NCI-H1092 (cell line): Measurements from ENCODE around the gene GOLGA6L22.
"Not testable (repeated sequence)": the region's sequence is repeated elsewhere in the genome, so short reads cannot be mapped to it uniquely, and the experiment has no call there.

Experiments
- DNase-seq: peaks from one replicate; lab custom pipeline; 2025; lab: John Stamatoyannopoulos, UW

Gene GOLGA6L22

GRCh38 chr15:22458603-22459002 lies at the start of gene GOLGA6L22:
TSS of gene GOLGA6L22 (plus strand) at chr15:22458903. CDS start at chr15:22458994, 91 bp downstream.
- DNase-seq, result not testable (repeated sequence)

DNA sequence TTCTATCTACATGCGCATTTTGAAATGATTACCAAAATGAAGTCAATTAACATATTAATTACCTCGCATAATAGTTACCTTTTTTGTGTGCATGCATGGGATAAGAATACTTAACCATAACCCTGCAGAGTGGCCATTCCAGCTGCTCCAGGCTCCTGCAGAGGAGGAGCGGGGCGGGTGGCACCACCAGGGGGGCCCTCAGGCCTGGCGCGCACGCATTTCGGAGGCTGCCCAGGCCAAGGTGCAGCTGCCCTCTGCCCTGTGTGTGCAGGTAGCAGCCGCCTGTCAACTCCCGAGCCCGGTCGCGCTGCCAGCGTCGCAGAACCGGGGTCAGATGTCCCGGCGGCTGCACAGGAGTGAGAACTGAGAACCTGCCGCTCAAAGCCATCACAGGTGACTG lies 41.4 kb upstream of the GOLGA6L22 start:
- DNase-seq, result not testable (repeated sequence)

DNA sequence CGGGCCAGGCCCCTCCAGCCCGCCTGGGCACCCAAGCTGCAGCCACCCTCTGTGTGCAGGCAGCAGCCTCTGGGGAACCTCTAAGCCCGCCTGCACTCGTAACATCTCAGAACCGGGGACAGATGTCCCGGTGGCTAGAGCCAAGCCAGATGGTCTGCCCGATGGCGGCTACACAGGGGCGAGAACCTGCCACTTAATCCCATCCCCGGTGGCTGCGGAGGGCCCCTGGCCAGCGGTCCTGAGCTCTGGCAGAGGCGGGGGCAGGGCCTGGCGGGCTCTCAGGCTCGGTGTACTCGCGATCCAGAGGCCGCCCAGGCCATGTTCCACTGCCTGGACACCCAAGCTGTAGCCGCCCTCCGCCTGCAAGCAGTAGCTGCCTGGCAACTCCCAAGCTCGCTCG lies 40.9 kb upstream of the GOLGA6L22 start:
- not testable (repeated sequence) for DNase-seq

DNA sequence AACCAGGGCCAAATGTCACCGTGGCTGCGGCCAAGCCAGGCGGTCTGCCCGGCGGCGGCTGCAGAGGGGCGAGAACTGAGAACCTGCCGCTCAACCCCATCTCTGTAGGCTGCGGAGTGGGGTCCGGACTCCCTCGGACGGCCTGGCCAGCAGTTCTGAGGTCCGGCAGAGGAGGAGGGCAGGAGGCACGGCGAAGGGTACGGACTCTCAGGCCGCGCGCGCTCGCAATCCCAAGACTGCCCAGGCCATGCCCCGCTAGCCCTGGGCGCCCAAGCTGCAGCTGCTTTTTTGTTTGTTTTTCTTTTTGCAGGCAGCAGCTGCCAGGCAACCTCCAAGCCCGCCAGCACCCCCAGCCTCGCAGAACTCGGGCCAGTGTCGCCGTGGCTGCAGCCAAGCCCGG lies 40.5 kb upstream of the GOLGA6L22 start:
- not testable (repeated sequence) for DNase-seq

GRCh38 chr15:22418666-22419065 lies 40.0 kb upstream of the GOLGA6L22 start:
- DNase-seq, result not testable (repeated sequence)

- DNase-seq, result not testable (repeated sequence)
Measured at GRCh38 chr15:22420340-22420739, 38.4 kb upstream of the GOLGA6L22 start.

DNA sequence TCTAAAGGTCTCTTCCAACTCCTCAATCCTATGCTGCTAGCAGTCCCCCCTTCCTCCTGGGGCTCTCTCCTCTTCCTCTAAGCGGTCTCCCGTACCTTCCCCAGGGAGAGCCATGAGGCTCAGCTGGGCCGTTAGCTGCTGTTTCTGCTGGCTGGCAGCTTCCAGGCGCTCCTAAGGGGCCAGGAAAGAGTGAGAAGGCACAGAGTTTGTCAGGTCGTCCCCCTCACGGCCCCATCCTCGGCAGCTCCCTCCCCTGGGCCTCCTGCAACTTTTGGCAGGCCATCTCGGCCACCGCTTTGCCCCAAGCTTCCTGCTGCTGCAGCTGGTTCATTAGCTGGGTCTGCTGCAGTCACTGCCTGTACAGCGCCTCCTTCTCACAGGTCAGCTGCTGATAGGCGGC lies 29.3 kb upstream of the GOLGA6L22 start:
- not testable (repeated sequence) for DNase-seq

GRCh38 chr15:22431687-22432086 lies 27.0 kb upstream of the GOLGA6L22 start:
- not testable (repeated sequence) for DNase-seq

DNA sequence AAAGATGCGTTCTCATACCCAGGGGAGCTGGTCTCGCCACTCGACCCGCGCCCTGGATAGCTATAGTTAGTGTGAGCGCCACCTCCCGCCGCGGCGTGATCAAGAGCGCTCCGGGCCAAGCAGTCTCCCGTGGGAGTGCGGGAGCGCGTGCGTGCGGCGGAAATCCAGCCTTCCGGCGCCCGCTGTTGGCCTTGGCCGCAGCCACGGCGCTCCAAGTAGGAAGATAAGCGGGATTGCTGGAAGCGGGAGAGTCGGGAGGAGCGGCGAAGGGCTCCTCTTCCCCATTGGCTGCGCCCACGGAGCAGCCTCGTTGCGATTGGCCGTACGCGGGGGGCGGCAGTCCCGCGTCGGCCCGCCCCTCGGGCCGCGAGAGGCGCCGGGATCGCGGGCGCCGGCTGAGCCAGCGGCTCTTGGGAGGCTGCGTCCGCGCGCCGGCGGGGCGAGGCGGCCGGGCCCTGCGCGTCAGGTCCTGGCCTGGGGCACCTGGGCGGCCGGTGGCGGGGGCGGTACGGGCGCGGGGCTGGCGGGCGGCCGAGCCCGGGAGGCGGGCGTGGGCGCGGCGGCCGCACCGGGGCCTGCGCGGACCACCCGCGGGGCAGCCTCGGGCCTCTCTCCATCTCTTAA lies 35.9 kb downstream of the GOLGA6L22 start:
- DNase-seq, result not testable (repeated sequence)

- not testable (repeated sequence) for DNase-seq
Measured at GRCh38 chr15:22497200-22497599, 38.5 kb downstream of the GOLGA6L22 start.

DNA sequence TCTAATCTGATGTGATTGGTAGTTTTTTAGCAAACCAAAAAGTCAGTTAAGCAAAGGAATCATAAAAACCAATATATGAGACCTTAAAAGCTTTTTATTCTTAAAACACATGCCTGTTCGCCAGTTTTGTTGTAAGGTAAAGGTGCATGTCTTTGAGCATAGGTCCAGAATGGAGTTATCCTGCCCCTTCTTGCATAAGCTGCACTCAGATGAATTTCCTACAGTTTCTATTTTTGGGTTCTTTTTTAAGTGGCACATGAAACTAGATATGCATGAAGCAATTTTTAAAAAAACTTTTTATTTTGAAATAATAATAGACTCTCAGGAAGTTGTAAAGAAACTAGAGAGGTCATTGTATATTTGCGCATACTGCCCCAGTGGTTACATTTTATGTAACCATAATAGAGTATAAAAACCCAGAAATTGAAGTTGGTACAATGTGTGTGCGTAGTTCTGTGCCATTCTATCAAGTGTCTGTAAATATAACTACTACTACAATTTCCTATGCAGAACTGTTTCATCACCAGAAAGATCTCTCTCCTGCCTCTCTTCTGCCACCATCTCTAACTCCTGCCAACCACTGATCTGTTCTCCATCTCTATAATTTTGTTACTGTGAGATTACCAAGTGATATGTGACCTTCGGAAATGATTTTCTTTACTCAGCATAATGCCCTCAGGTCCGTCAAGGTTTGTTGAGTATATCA lies 39.7 kb downstream of the GOLGA6L22 start:
- DNase-seq, result not testable (repeated sequence)

DNA sequence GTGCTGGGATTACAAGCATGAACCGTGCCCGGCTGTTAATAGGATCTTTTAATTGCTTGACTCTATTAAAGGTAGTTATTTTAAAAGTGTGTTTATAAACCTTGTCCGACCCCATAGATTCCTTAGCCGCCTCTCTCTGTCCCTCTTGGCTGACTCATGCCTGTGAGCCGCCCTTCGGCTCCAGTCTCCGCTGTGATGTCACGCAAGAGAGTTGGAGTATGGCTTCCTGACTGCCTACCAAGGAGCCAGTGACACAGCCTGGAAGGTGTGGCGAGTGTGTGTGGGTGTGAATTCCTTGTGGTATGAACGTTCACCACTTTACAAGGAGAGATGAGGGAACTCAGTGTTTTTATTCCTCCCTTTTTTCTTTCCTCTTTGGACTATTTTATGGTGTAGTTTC lies 43.6 kb downstream of the GOLGA6L22 start:
- not testable (repeated sequence) for DNase-seq

GRCh38 chr15:22506959-22507358 lies 48.3 kb downstream of the GOLGA6L22 start:
- DNase-seq, result not testable (repeated sequence)

DNA sequence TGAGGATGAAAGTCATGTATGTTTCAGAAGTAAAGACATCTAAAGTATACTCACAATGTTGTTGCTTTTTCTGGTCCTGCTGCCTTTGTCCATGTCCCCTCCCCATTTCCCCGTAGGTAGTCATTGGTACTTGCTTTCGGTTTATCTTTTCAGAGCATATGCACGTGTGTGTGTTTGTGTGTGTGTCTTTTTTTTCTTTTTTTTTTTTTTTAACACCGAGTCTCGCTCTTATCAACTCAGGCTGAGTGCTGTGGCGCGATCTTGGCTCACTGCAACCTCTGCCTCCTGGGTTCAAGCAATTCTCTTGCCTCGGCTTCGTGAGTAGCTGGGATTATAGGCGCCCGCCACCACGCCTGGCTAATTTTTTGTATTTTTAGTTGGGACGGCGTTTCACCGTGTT lies 57.4 kb downstream of the GOLGA6L22 start:
- not testable (repeated sequence) for DNase-seq
